ENCODE measurements around the gene TSHR.

DNA sequence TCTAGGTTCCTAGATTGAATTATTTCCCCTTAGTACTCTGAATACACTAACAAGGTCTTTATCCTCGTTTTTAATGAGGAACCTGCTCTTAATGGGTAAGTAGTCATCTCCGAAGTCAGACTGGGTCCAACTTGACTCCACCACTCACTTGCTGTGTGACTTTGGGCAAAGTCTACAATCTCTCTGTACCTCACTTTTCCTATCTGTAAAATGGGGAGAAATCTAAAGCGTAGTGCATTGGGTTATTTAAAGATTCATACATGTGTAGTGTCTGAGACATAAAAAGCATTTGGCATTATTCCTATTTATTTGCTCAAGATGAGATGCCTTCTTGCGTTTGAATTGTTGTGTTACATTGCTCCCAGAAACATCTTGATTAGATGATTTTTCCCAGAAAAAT, 213.8 kb downstream of the TSHR start:
- TF ChIP-seq TAF1 (IDR thresholded peaks at IDR 0.05; ENCODE audit: borderline replicate concordance, low read depth, low read length) (no peak), POLR2A (IDR thresholded peaks at IDR 0.05; ENCODE audit: low read depth, low read length) (no peak)
